ENCODE data around the gene SST.

DNA sequence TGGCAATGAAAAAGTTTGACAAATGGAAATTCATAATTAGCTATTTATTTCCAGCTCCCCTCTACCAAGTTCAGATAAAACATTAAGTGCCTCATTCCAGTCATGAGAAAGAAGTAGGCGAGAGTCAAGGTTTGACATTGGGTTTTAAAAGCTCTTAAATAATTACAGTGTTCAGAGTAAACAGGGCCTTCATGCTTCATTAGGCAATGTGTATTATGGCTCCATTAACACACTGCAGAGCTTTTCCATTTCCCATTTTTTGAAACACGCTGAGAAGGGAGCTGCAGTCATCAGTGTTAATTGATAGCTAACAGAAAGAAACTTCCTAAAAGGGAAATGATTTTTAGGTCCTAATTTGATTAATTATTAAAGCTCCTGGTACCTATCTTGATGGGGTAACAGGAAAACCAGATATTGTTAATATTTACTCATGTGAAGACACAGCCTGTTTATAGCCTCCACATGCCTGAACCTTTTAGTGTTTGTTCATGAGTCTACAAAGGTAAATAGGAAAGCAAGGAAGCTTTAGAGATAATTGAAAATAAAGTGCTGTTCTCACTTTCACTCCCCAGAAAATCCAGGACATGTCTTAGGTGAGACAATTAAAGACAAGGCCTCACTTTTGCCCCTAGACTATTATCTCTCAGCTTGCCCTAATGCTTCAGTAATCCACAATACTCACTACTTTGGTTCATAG is 28.7 kb downstream of the SST start:
- TF ChIP-seq POLR2A (IDR thresholded peaks at IDR 0.05) = no peak
- TF ChIP-seq, protein P1, sequence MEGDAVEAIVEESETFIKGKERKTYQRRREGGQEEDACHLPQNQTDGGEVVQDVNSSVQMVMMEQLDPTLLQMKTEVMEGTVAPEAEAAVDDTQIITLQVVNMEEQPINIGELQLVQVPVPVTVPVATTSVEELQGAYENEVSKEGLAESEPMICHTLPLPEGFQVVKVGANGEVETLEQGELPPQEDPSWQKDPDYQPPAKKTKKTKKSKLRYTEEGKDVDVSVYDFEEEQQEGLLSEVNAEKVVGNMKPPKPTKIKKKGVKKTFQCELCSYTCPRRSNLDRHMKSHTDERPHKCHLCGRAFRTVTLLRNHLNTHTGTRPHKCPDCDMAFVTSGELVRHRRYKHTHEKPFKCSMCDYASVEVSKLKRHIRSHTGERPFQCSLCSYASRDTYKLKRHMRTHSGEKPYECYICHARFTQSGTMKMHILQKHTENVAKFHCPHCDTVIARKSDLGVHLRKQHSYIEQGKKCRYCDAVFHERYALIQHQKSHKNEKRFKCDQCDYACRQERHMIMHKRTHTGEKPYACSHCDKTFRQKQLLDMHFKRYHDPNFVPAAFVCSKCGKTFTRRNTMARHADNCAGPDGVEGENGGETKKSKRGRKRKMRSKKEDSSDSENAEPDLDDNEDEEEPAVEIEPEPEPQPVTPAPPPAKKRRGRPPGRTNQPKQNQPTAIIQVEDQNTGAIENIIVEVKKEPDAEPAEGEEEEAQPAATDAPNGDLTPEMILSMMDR (IDR thresholded peaks at IDR 0.05) = no peak
